PC-3 (cell line): ENCODE data around the gene PPP4R1. TPM values are rescaled to one million over a fixed set of nuclear protein-coding genes. Genes with fewer than 3 reads are reported as not detected.

ENCODE experiments used
- ATAC-seq: fragments of 200-7000 bp; cut with Tn5 transposase; 2 replicates; pipeline ENCODE4 v1.9.1; 2020; ENCODE audit warnings: mild to moderate bottlenecking, moderate library complexity
- BruUV-seq: library from RNA; stranded (reverse); fragments of 400-500 nt; replicated peaks from 2 replicates; lab custom pipeline; 2021; lab: Mats Ljungman, UMichigan
- CTCF ChIA-PET: fragments of 300-600 bp; sonication (Branson Sonifier 250); formaldehyde crosslinking; loops from one replicate; lab custom pipeline; 2022; ENCODE audit warnings: antibody characterized with exemption; lab: Charles Lee
- POLR2A ChIA-PET: fragments of 300-600 bp; sonication (Branson Sonifier 250); formaldehyde crosslinking; loops from one replicate; lab custom pipeline; 2022; ENCODE audit warnings: antibody characterized with exemption; ENCODE audit not compliant: unreplicated experiment; lab: Charles Lee
- DNase-seq: peaks from one replicate; pipeline ENCODE4 v3.0.0-alpha.2; 2015
- H2AFZ ChIP-seq: fragments of 300-600 bp; sonication (generic); 2 replicates; pipeline ENCODE4 v1.6.0; 2016; ENCODE audit warnings: antibody characterized with exemption, low read length
- H3F3A ChIP-seq: fragments of 300-600 bp; sonication (generic); one replicate; pipeline ENCODE4 v1.6.0; 2017; ENCODE audit warnings: antibody characterized with exemption, low read length, control low read depth, mild to moderate bottlenecking; ENCODE audit not compliant: unreplicated experiment
- H3K27ac ChIP-seq: fragments of 300-600 bp; sonication (generic); 2 replicates; pipeline ENCODE4 v1.5.1; 2016; ENCODE audit warnings: mild to moderate bottlenecking, low read length
- H3K27me3 ChIP-seq: fragments of 300-600 bp; sonication (generic); 2 replicates; pipeline ENCODE4 v1.6.1; 2016; ENCODE audit warnings: low read length, mixed read lengths
- H3K36me3 ChIP-seq: fragments of 300-600 bp; sonication (generic); 2 replicates; pipeline ENCODE4 v1.6.1; 2016; ENCODE audit warnings: low read depth, mixed run types, low read length, mixed read lengths
- H3K4me1 ChIP-seq: fragments of 300-600 bp; sonication (generic); 2 replicates; pipeline ENCODE4 v1.5.1; 2016; ENCODE audit warnings: low read length; ENCODE audit not compliant: insufficient read depth
- H3K4me2 ChIP-seq: fragments of 300-600 bp; sonication (generic); 2 replicates; pipeline ENCODE4 v1.6.0; 2016; ENCODE audit warnings: low read length
- H3K4me3 ChIP-seq: fragments of 300-600 bp; sonication (generic); 2 replicates; pipeline ENCODE4 v1.5.1; 2016; ENCODE audit warnings: mild to moderate bottlenecking, low read length, mixed read lengths
- H3K79me2 ChIP-seq: fragments of 300-600 bp; sonication (generic); 2 replicates; pipeline ENCODE4 v1.6.1; 2017; ENCODE audit warnings: low read length, mixed read lengths
- H3K9ac ChIP-seq: fragments of 300-600 bp; sonication (generic); 2 replicates; pipeline ENCODE4 v1.6.0; 2016; ENCODE audit warnings: mild to moderate bottlenecking, low read length
- H3K9me2 ChIP-seq: fragments of 300-600 bp; sonication (generic); replicated peaks from 2 replicates; pipeline ENCODE4 v1.6.1; 2016; ENCODE audit warnings: mixed run types, low read length, mixed read lengths
- H3K9me3 ChIP-seq: fragments of 300-600 bp; sonication (generic); 2 replicates; pipeline ENCODE4 v1.6.1; 2016; ENCODE audit warnings: low read length, mixed read lengths
- H4K20me1 ChIP-seq: fragments of 300-600 bp; sonication (generic); 2 replicates; pipeline ENCODE4 v1.6.1; 2016; ENCODE audit warnings: low read length, mixed read lengths
- EZH2 ChIP-seq: fragments of 300-600 bp; sonication (generic); IDR thresholded peaks from one replicate; pipeline ENCODE4 v1.6.1; 2017; ENCODE audit warnings: antibody characterized with exemption, mild to moderate bottlenecking, low read length; ENCODE audit not compliant: unreplicated experiment
- EZH2phosphoT487 ChIP-seq: fragments of 300-600 bp; sonication (generic); IDR thresholded peaks from 2 replicates; pipeline ENCODE4 v1.6.1; 2018; ENCODE audit warnings: mild to moderate bottlenecking, antibody characterized with exemption, low read length, borderline replicate concordance
- intact Hi-C: fragments of 100-400 bp; cut with micrococcal nuclease; formaldehyde crosslinking; loops from 2 replicates; pipeline ENCODE4 v1.9.0; 2023
- total RNA-seq: library from RNA; depleted of rRNA; stranded (reverse); fragments of >200 nt; gene quantifications from 2 replicates; pipeline ENCODE4 v1.2.3, GENCODE V29; 2014
- TF ChIP-seq, protein P1 (sequence below): fragments of 300-600 bp; sonication (generic); conservative IDR thresholded peaks from 2 replicates; pipeline ENCODE4 v1.5.1; 2017; ENCODE audit warnings: antibody characterized with exemption, low read depth, mild to moderate bottlenecking, low read length

Gene PPP4R1
- total RNA-seq, 1 experiment from 2014 or later, result 154 TPM

DNA sequence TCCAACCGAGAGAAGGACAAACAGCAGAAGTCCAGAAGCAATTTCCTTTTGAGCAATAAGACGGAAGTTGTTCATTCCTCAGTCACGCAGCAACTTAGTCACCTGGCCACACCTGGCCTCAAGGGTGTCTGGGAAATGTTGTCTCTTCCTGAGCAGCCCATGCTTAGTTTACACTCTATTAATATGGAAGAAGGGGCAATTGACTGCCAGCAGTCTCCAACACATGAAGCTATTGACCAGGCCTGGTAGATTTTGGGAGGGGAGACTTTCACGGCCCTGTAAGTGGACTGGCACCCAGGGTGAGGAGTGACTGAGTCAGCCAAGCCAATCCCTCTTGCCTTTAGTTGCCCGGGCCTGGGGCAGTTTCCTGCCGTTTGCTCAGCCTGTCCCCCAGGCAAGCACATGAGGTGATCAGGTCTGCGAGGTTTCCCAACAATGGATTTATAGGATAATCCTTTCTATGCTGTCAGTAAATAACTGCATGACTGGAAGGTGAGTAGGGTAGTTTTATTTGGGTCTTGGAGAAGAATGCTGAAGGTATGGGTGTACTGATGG is 43.8 kb upstream of the PPP4R1 start:
- DNase-seq (peak; percentile 98), ATAC-seq (peak; percentile 77)
- Histone ChIP-seq H3F3A (peaks cover 15% of the 10 kb centered on the region), H3K4me1 (peaks cover 43% of the 10 kb centered on the region), H4K20me1 (no peaks in the 10 kb centered on the region), H3K36me3 (no peaks in the 10 kb centered on the region), H3K9me3 (no peaks in the 10 kb centered on the region), H3K9ac (peak overlapping the region; percentile 85), H3K9me2 (no peaks in the 10 kb centered on the region), H3K27ac (peak overlapping the region; percentile 100), H3K4me3 (peak overlapping the region; percentile 28; the same call in 1 of the 2 replicates), H3K4me2 (peak overlapping the region; percentile 82), H3K27me3 (no peaks in the 10 kb centered on the region), H3K79me2 (0 out of 2 replicates have a peak, but pooled peaks cover 3% of the 10 kb centered on the region), H2AFZ (peak overlapping the region; percentile 25; the same call in 1 of the 2 replicates)
- CTCF ChIA-PET, result interaction anchor here (0.7 to 1.0 kb wide), 2 partner anchors 9 to 26 kb away, joined by 3 to 4 read pairs; no protein-coding TSS in a partner anchor
- intact Hi-C loops, result loop anchor here (1.0 kb wide), 4 partner anchors 15 to 45 kb away; no protein-coding TSS in a partner anchor
- TF ChIP-seq EZH2 (no peak), EZH2phosphoT487 (no peak)
- TF ChIP-seq, protein P1, sequence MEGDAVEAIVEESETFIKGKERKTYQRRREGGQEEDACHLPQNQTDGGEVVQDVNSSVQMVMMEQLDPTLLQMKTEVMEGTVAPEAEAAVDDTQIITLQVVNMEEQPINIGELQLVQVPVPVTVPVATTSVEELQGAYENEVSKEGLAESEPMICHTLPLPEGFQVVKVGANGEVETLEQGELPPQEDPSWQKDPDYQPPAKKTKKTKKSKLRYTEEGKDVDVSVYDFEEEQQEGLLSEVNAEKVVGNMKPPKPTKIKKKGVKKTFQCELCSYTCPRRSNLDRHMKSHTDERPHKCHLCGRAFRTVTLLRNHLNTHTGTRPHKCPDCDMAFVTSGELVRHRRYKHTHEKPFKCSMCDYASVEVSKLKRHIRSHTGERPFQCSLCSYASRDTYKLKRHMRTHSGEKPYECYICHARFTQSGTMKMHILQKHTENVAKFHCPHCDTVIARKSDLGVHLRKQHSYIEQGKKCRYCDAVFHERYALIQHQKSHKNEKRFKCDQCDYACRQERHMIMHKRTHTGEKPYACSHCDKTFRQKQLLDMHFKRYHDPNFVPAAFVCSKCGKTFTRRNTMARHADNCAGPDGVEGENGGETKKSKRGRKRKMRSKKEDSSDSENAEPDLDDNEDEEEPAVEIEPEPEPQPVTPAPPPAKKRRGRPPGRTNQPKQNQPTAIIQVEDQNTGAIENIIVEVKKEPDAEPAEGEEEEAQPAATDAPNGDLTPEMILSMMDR, result no peak
- BruUV-seq, result TSS peak; percentile 89
- POLR2A ChIA-PET, result interaction anchor here (1.0 kb wide), 1 partner anchor 10 kb away, joined by 6 read pairs; no protein-coding TSS in a partner anchor

DNA sequence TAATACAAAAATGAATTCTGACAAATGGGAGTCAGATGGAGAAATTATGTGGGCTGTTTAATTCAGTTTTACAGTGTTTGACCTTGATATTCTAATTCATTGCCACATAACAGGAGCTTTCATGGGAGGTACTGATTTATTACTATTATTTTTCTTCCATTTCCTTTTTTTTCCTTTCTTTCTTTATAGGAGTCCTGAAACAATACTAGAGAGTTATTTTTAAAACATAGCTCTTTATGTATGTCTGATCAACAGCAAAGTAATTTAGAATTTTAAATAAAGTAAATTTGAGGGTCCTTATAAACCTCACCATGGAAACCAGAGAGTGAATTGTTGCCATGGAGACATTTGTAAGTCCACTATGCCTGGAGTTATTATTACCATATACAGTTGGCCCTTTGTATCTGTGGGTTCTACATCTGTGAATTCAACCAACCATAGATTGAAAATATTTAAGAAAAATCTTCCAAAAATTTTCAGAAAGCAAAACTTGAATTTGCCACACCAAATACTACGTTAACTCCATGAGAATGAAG is 40.9 kb upstream of the PPP4R1 start:
- BruUV-seq, result no TSS peak
- Histone ChIP-seq H3K4me2 (peak overlapping the region; percentile 54), H3K4me3 (no peak overlapping the region), H4K20me1 (no peaks in the 10 kb centered on the region), H2AFZ (peak overlapping the region; percentile 3; the same call in 1 of the 2 replicates), H3K9me2 (no peaks in the 10 kb centered on the region), H3F3A (peaks cover 15% of the 10 kb centered on the region), H3K9ac (peak overlapping the region; percentile 74), H3K27ac (peak overlapping the region; percentile 98), H3K79me2 (no peaks in the 10 kb centered on the region), H3K27me3 (no peaks in the 10 kb centered on the region), H3K9me3 (no peaks in the 10 kb centered on the region), H3K36me3 (no peaks in the 10 kb centered on the region), H3K4me1 (peaks cover 46% of the 10 kb centered on the region)
- no peak for TF ChIP-seq EZH2phosphoT487
- TF ChIP-seq, protein P1, result no peak
- TF ChIP-seq EZH2, result no peak
- ATAC-seq, result peak; percentile 16; the same call in 1 of the 2 replicates
- intact Hi-C loops, result no loop called here
- no peak for DNase-seq
- ChIA-PET POLR2A (interaction anchor here (0.7 kb wide), 1 partner anchor 43 kb away, joined by 9 read pairs; no protein-coding TSS in a partner anchor), CTCF (interaction anchor here (0.5 to 0.8 kb wide), 3 partner anchors 16 to 80 kb away, joined by 3 to 5 read pairs (median 4); no protein-coding TSS in a partner anchor)
